Measurements from ENCODE around the gene PEA15. TPM values are rescaled to one million over a fixed set of nuclear protein-coding genes. Genes with fewer than 3 reads are reported as not detected.

Gene PEA15
- total and polyA plus RNA-seq, 9 of the 15 experiments (the other 6 are each of a cell fraction or from before 2014, with no cell fraction given): 8.2 to 175 (median 35.4) TPM

DNA sequence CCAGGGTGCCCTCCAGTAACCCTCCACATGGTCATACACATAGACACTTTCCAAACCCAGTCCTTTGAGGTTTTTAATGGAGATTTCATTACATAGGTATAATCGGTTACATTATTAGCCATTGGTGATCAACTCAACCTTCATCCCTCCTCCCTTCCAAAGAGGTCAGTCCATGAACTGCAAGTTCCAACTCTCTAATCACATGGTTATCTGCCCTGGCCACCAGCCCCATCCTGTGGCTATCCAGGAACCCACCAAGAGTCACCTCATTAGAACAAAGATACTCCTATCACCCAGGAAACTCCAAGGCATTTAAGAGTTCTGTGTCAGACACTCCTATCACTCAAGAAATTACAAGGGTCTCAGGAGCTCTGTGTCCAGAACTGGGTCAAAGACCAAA lies 41.6 kb upstream of the PEA15 start (continued):
- no peak for TF ChIP-seq TOE1 (IDR thresholded peaks at IDR 0.05; ENCODE audit: borderline replicate concordance)
- no peak for TF ChIP-seq TOE1 (CRISPR knock-in tag; IDR thresholded peaks at IDR 0.05; ENCODE audit: borderline replicate concordance, low read depth)
- no peak for TF ChIP-seq CBX5 (IDR thresholded peaks at IDR 0.05; ENCODE audit: borderline replicate concordance, low read depth)
- TF ChIP-seq SMAD2 (IDR thresholded peaks at IDR 0.05; ENCODE audit: low read depth, low read length): no peak
- TF ChIP-seq, protein P1, sequence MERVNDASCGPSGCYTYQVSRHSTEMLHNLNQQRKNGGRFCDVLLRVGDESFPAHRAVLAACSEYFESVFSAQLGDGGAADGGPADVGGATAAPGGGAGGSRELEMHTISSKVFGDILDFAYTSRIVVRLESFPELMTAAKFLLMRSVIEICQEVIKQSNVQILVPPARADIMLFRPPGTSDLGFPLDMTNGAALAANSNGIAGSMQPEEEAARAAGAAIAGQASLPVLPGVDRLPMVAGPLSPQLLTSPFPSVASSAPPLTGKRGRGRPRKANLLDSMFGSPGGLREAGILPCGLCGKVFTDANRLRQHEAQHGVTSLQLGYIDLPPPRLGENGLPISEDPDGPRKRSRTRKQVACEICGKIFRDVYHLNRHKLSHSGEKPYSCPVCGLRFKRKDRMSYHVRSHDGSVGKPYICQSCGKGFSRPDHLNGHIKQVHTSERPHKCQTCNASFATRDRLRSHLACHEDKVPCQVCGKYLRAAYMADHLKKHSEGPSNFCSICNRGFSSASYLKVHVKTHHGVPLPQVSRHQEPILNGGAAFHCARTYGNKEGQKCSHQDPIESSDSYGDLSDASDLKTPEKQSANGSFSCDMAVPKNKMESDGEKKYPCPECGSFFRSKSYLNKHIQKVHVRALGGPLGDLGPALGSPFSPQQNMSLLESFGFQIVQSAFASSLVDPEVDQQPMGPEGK (CRISPR knock-in tag; IDR thresholded peaks at IDR 0.05; ENCODE audit: borderline replicate concordance): no peak
- TF ChIP-seq NFE2 (IDR thresholded peaks at IDR 0.05; ENCODE audit: low read depth): no peak
- TF ChIP-seq ZBTB1 (CRISPR knock-in tag; IDR thresholded peaks at IDR 0.05; ENCODE audit: borderline replicate concordance, low read depth): no peak
- no peak for TF ChIP-seq ZNF224 (CRISPR knock-in tag; IDR thresholded peaks at IDR 0.05)
- TF ChIP-seq, protein P2, sequence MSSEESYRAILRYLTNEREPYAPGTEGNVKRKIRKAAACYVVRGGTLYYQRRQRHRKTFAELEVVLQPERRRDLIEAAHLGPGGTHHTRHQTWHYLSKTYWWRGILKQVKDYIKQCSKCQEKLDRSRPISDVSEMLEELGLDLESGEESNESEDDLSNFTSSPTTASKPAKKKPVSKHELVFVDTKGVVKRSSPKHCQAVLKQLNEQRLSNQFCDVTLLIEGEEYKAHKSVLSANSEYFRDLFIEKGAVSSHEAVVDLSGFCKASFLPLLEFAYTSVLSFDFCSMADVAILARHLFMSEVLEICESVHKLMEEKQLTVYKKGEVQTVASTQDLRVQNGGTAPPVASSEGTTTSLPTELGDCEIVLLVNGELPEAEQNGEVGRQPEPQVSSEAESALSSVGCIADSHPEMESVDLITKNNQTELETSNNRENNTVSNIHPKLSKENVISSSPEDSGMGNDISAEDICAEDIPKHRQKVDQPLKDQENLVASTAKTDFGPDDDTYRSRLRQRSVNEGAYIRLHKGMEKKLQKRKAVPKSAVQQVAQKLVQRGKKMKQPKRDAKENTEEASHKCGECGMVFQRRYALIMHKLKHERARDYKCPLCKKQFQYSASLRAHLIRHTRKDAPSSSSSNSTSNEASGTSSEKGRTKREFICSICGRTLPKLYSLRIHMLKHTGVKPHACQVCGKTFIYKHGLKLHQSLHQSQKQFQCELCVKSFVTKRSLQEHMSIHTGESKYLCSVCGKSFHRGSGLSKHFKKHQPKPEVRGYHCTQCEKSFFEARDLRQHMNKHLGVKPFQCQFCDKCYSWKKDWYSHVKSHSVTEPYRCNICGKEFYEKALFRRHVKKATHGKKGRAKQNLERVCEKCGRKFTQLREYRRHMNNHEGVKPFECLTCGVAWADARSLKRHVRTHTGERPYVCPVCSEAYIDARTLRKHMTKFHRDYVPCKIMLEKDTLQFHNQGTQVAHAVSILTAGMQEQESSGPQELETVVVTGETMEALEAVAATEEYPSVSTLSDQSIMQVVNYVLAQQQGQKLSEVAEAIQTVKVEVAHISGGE (CRISPR knock-in tag; IDR thresholded peaks at IDR 0.05): no peak
